ENCODE results near the gene NSA2. TPM values are rescaled to one million over a fixed set of nuclear protein-coding genes. Genes with fewer than 3 reads are reported as not detected.
A peak's percentile ranks its signal among the peaks of the same experiment; 100 is the strongest.

The NSA2 gene
- total and polyA plus RNA-seq, 2 of the 13 experiments (the other 11 are each of a cell fraction or from before 2014, with no cell fraction given): 33.0 to 101 TPM

GRCh38 chr5:74766849-74767578, at the start of gene NSA2, which contains the start of gene GFM2 (continued):
- TF ChIP-seq ZBTB46 (CRISPR knock-in tag; IDR thresholded peaks at IDR 0.05; ENCODE audit: borderline replicate concordance) (no peak), ZBTB20 (CRISPR knock-in tag; IDR thresholded peaks at IDR 0.05; ENCODE audit: borderline replicate concordance, low read depth) (peak; percentile 69; the same call in 1 of the 2 replicates), RNF2 (conservative IDR thresholded peaks at IDR 0.05; ENCODE audit: low read depth) (peak; percentile 76; the same call in 1 of the 2 replicates), KDM3A (CRISPR knock-in tag; IDR thresholded peaks at IDR 0.05; ENCODE audit: low read depth) (peak; percentile 63; the same call in 1 of the 2 replicates), NFKBIZ (CRISPR knock-in tag; IDR thresholded peaks at IDR 0.05) (0 out of 2 replicates have a peak, but pooled peaks have one; percentile 33), IRX3 (CRISPR knock-in tag; IDR thresholded peaks at IDR 0.05; ENCODE audit: borderline replicate concordance, low read depth) (no peak; the same call in 1 of the 2 replicates), EZH2 (conservative IDR thresholded peaks at IDR 0.05; ENCODE audit: low read depth, low read length) (no peak), NFRKB (IDR thresholded peaks at IDR 0.05) (no peak), MYPOP (CRISPR knock-in tag; IDR thresholded peaks at IDR 0.05) (peak; percentile 77; the same call in 1 of the 2 replicates), U2AF2 (IDR thresholded peaks at IDR 0.05; ENCODE audit: low read depth, low read length) (no peak), MTF1 (CRISPR knock-in tag; IDR thresholded peaks at IDR 0.05) (0 out of 2 replicates have a peak, but pooled peaks have one; percentile 64), MED13 (CRISPR knock-in tag; IDR thresholded peaks at IDR 0.05) (no peak), YEATS2 (CRISPR knock-in tag; IDR thresholded peaks at IDR 0.05; ENCODE audit: borderline replicate concordance) (peak; percentile 98), ZNF33B (CRISPR knock-in tag; IDR thresholded peaks at IDR 0.05) (0 out of 2 replicates have a peak, but pooled peaks have one; percentile 33), JUN (CRISPR knock-in tag; IDR thresholded peaks at IDR 0.05) (no peak), POLR2AphosphoS5 (IDR thresholded peaks at IDR 0.05; ENCODE audit: low read depth, low read length) (peak; percentile 83), PHB2 (IDR thresholded peaks at IDR 0.05; ENCODE audit: partially characterized antibody) (no peak), FOXO4 (CRISPR knock-in tag; conservative IDR thresholded peaks at IDR 0.05) (no peak), MIXL1 (CRISPR knock-in tag; IDR thresholded peaks at IDR 0.05) (peak; percentile 88), ZFY (CRISPR knock-in tag; IDR thresholded peaks at IDR 0.05) (peak; percentile 88), PAX8 (CRISPR knock-in tag; IDR thresholded peaks at IDR 0.05; ENCODE audit: borderline replicate concordance) (no peak), NFE2L1 (CRISPR knock-in tag; IDR thresholded peaks at IDR 0.05; ENCODE audit: borderline replicate concordance) (0 out of 2 replicates have a peak, but pooled peaks have one; percentile 60), KDM1A (CRISPR knock-in tag; IDR thresholded peaks at IDR 0.05) (no peak), ZNF232 (CRISPR knock-in tag; IDR thresholded peaks at IDR 0.05; ENCODE audit: borderline replicate concordance) (peak; percentile 92; the same call in 1 of the 2 replicates), ZNF672 (CRISPR knock-in tag; IDR thresholded peaks at IDR 0.05) (0 out of 2 replicates have a peak, but pooled peaks have one; percentile 44), ZNF670 (CRISPR knock-in tag; IDR thresholded peaks at IDR 0.05; ENCODE audit: borderline replicate concordance) (peak; percentile 89), SP5 (CRISPR knock-in tag; IDR thresholded peaks at IDR 0.05; ENCODE audit: borderline replicate concordance, low read depth) (no peak), STAT5B (CRISPR knock-in tag; IDR thresholded peaks at IDR 0.05) (no peak), ZNF570 (CRISPR knock-in tag; IDR thresholded peaks at IDR 0.05; ENCODE audit: borderline replicate concordance) (no peak)
